ENCODE results near the gene CLCN6. TPM values are rescaled to one million over a fixed set of nuclear protein-coding genes. Genes with fewer than 3 reads are reported as not detected.

The CLCN6 gene
- total RNA-seq, 5 donors from 2014 or later (not counting 1 experiment from before 2014, with no cell fraction given): 17.3 to 23.0 (median 21.3) TPM

DNA sequence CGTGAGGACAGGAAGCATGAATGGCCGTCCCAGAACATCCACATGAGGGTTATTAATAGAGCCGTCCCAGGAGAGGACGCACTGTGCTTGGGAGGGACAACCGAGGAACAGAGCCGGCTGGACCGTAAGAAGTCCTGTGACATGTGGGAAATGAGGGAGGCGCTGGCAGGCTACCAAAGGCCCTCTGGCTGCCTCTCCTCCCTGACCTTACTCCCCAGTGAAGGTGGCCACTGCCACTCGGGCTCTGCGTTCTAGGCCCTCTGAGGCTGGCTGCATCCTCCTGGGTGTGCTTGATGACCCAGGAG lies 68.2 kb downstream of the CLCN6 start:
- no peaks in the 10 kb centered on the region for H3K36me3 Mint-ChIP-seq
- H3K9me3 ChIP-seq: no peaks in the 10 kb centered on the region
- H3K4me1 Mint-ChIP-seq: no peaks in the 10 kb centered on the region
- H3K36me3 ChIP-seq (ENCODE audit: control insufficient read depth in 2 of 2, extremely low read depth in 1 of 2, insufficient read depth in 1 of 2, low read length in 1 of 2): no peaks in the 10 kb centered on the region
- H3K27ac Mint-ChIP-seq: no peak overlapping the region
- H3K4me3 ChIP-seq (ENCODE audit: control insufficient read depth in 1 of 2, extremely low read depth in 1 of 2, low read length in 1 of 2): no peak overlapping the region
- no peaks in the 10 kb centered on the region for H3K9me3 Mint-ChIP-seq
- 79% methylated on average over 5 of the region's 10 CpGs for WGBS (ENCODE audit: insufficient coverage)
- no peak for DNase-seq
- ChIA-PET POLR2A (no interaction called here), CTCF (no interaction called here)
- H3K4me3 Mint-ChIP-seq: no peak overlapping the region
- H3K4me1 ChIP-seq (ENCODE audit: control insufficient read depth in 1 of 2, extremely low read depth in 1 of 2, insufficient read depth in 2 of 2, low read length in 2 of 2): no peaks in the 10 kb centered on the region
- H3K27ac ChIP-seq (ENCODE audit: low read length): no peak overlapping the region
- peaks cover 13 to 48% of the 10 kb centered on the region in 2 donors for H3K27me3 Mint-ChIP-seq
- H3K27me3 ChIP-seq (replicated peaks in 1 of 2; ENCODE audit: control insufficient read depth in 2 of 2, extremely low read depth in 1 of 2, insufficient read depth in 2 of 2, low read length in 1 of 2): peaks cover 0 to 54% of the 10 kb centered on the region in 2 experiments
- no peak for ATAC-seq (replicated peaks in 1 of 4)

DNA sequence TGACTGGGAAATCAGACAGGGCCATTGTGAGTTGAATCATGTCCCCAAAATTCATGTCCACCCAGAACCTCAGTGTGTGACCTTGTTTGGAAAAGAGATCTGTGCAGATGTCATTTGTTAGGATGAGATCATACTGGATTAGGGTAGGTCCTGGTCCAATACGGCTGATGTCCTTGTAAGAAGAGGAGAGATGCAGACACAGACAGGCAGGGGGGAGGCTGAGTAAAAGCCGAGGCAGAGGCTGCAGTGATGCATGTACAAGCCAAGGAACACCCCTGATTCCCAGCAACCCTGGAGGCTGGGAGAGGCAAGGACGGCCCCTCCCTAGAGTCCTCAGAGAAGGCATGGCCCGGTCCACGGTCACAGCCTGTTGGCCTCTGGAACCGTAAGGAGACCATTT lies 68.6 kb downstream of the CLCN6 start:
- POLR2A ChIA-PET: no interaction called here

GRCh38 chr1:11875094-11875493 lies 69.1 kb downstream of the CLCN6 start:
- Histone ChIP-seq H3K4me3 (ENCODE audit: control insufficient read depth in 1 of 2, extremely low read depth in 1 of 2, low read length in 1 of 2) (no peak overlapping the region), H3K27ac (ENCODE audit: low read length) (no peak overlapping the region), H3K36me3 (ENCODE audit: control insufficient read depth in 2 of 2, extremely low read depth in 1 of 2, insufficient read depth in 1 of 2, low read length in 1 of 2) (no peaks in the 10 kb centered on the region), H3K27me3 (replicated peaks in 1 of 2; ENCODE audit: control insufficient read depth in 2 of 2, extremely low read depth in 1 of 2, insufficient read depth in 2 of 2, low read length in 1 of 2) (peaks cover 0 to 57% of the 10 kb centered on the region in 2 experiments), H3K4me1 (ENCODE audit: control insufficient read depth in 1 of 2, extremely low read depth in 1 of 2, insufficient read depth in 2 of 2, low read length in 2 of 2) (no peaks in the 10 kb centered on the region), H3K9me3 (no peaks in the 10 kb centered on the region)
- Mint-ChIP-seq H3K36me3 (no peaks in the 10 kb centered on the region), H3K27ac (no peak overlapping the region), H3K4me3 (no peak overlapping the region), H3K27me3 (peaks cover 13 to 49% of the 10 kb centered on the region in 2 donors), H3K4me1 (no peaks in the 10 kb centered on the region), H3K9me3 (no peaks in the 10 kb centered on the region)
- POLR2A ChIA-PET: no interaction called here
- DNase-seq: no peak
- CTCF ChIA-PET: no interaction called here
- ATAC-seq (replicated peaks in 1 of 4): no peak
- 85% methylated on average over 10 of the region's 10 CpGs for WGBS (ENCODE audit: insufficient coverage)

More for the DNA sequence above, 68.6 kb downstream of the CLCN6 start:
- no peak for ATAC-seq (replicated peaks in 1 of 4)
- Mint-ChIP-seq H3K27me3 (peaks cover 13 to 48% of the 10 kb centered on the region in 2 donors), H3K36me3 (no peaks in the 10 kb centered on the region), H3K4me1 (no peaks in the 10 kb centered on the region), H3K9me3 (no peaks in the 10 kb centered on the region), H3K27ac (no peak overlapping the region), H3K4me3 (no peak overlapping the region)
- WGBS (ENCODE audit: insufficient coverage): 82% methylated on average over 6 of the region's 6 CpGs
- H3K9me3 ChIP-seq: no peaks in the 10 kb centered on the region
- no peak overlapping the region for H3K4me3 ChIP-seq (ENCODE audit: control insufficient read depth in 1 of 2, extremely low read depth in 1 of 2, low read length in 1 of 2)
- no peaks in the 10 kb centered on the region for H3K36me3 ChIP-seq (ENCODE audit: control insufficient read depth in 2 of 2, extremely low read depth in 1 of 2, insufficient read depth in 1 of 2, low read length in 1 of 2)
- no peak for DNase-seq
- no peak overlapping the region for H3K27ac ChIP-seq (ENCODE audit: low read length)
- CTCF ChIA-PET: no interaction called here
- no peaks in the 10 kb centered on the region for H3K4me1 ChIP-seq (ENCODE audit: control insufficient read depth in 1 of 2, extremely low read depth in 1 of 2, insufficient read depth in 2 of 2, low read length in 2 of 2)
- H3K27me3 ChIP-seq (replicated peaks in 1 of 2; ENCODE audit: control insufficient read depth in 2 of 2, extremely low read depth in 1 of 2, insufficient read depth in 2 of 2, low read length in 1 of 2): peaks cover 0 to 56% of the 10 kb centered on the region in 2 experiments

DNA sequence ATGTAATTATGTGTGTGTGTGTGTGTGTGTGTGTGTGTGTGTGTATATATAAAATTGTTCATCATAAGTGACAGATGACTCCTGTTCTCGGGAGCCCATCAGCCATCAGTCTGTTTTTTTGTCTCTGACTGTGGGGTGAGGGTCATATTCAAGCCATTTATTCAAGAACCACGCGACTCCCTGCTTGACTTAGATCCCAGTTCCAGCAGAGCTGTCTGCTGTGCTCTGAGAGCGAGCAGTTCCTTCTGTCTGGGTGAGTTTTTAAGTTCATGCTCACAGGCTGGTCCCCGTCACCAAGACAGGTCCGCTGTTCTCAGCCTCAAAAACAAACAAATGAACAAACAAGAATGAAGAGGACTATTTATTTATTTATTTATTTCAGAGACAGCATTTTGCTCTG lies 71.1 kb downstream of the CLCN6 start:
- Mint-ChIP-seq H3K4me3 (no peak overlapping the region), H3K36me3 (no peaks in the 10 kb centered on the region), H3K4me1 (no peaks in the 10 kb centered on the region), H3K27me3 (peaks cover 15 to 42% of the 10 kb centered on the region in 2 donors), H3K9me3 (no peaks in the 10 kb centered on the region), H3K27ac (no peak overlapping the region)
- ChIA-PET POLR2A (no interaction called here), CTCF (no interaction called here)
- 81% methylated on average over 3 of the region's 6 CpGs for WGBS (ENCODE audit: insufficient coverage)
- Histone ChIP-seq H3K27me3 (replicated peaks in 1 of 2; ENCODE audit: control insufficient read depth in 2 of 2, extremely low read depth in 1 of 2, insufficient read depth in 2 of 2, low read length in 1 of 2) (peaks cover 0 to 65% of the 10 kb centered on the region in 2 experiments), H3K36me3 (ENCODE audit: control insufficient read depth in 2 of 2, extremely low read depth in 1 of 2, insufficient read depth in 1 of 2, low read length in 1 of 2) (no peaks in the 10 kb centered on the region), H3K4me3 (ENCODE audit: control insufficient read depth in 1 of 2, extremely low read depth in 1 of 2, low read length in 1 of 2) (no peak overlapping the region), H3K9me3 (no peaks in the 10 kb centered on the region), H3K27ac (ENCODE audit: low read length) (no peak overlapping the region), H3K4me1 (ENCODE audit: control insufficient read depth in 1 of 2, extremely low read depth in 1 of 2, insufficient read depth in 2 of 2, low read length in 2 of 2) (no peaks in the 10 kb centered on the region)
- no peak for ATAC-seq (replicated peaks in 1 of 4)
- no peak for DNase-seq

DNA sequence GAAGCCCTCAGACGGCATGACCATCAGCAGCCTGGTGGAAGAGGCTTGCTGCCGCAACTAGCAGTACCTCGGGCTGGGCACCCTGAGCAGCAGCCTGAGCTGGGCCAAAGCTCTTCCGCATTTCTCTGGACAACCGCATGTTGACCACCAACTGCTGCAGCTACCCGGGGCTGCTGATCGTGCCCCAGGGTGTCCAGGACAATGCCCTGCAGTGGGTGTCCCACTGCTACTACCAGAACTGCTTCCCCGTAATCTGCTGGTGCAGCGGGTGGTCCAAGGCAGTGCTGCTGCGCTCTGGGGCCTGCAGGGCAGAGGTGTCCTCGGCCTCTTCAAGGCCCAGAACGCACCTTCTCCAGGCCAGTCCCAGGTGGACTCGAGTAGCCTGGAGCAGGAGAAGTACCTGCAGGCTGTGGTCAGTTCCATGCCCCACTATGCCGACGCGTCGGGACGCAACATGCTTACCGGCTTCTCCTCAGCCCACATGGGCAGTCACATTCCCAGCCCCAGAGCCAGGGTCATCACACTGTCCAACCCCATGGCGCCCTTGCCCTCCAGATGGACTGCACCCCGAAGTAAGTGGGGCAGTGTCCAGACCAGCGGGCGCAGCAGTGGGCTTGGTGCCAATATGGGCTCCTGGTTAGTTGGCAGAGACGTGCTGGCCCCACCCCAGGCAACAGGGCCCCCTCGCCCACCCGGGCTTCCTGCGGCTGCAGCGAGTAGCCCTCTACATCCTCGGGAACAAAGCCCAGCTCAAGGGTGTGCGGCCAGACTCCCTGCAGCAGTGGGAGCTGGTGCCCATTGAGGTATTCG lies 72.3 kb downstream of the CLCN6 start:
- H3K4me1 Mint-ChIP-seq: no peaks in the 10 kb centered on the region
- POLR2A ChIA-PET: no interaction called here
- H3K9me3 ChIP-seq: no peaks in the 10 kb centered on the region
- peaks cover 0 to 76% of the 10 kb centered on the region in 2 experiments for H3K27me3 ChIP-seq (replicated peaks in 1 of 2; ENCODE audit: control insufficient read depth in 2 of 2, extremely low read depth in 1 of 2, insufficient read depth in 2 of 2, low read length in 1 of 2)
- H3K4me3 Mint-ChIP-seq: no peak overlapping the region
- peaks cover 0 to 4% of the 10 kb centered on the region in 2 experiments for H3K4me1 ChIP-seq (ENCODE audit: control insufficient read depth in 1 of 2, extremely low read depth in 1 of 2, insufficient read depth in 2 of 2, low read length in 2 of 2)
- H3K27ac Mint-ChIP-seq: no peak overlapping the region
- WGBS (ENCODE audit: insufficient coverage): 87% methylated on average over 30 of the region's 31 CpGs
- CTCF ChIA-PET: no interaction called here
- H3K27ac ChIP-seq (ENCODE audit: low read length): no peak overlapping the region
- H3K4me3 ChIP-seq (ENCODE audit: control insufficient read depth in 1 of 2, extremely low read depth in 1 of 2, low read length in 1 of 2): no peak overlapping the region
- DNase-seq (no peak), ATAC-seq (replicated peaks in 1 of 4) (no peak)
- no peaks in the 10 kb centered on the region for H3K9me3 Mint-ChIP-seq
- H3K36me3 Mint-ChIP-seq: no peaks in the 10 kb centered on the region
- H3K36me3 ChIP-seq (ENCODE audit: control insufficient read depth in 2 of 2, extremely low read depth in 1 of 2, insufficient read depth in 1 of 2, low read length in 1 of 2): no peaks in the 10 kb centered on the region
- peaks cover 16 to 42% of the 10 kb centered on the region in 2 donors for H3K27me3 Mint-ChIP-seq

DNA sequence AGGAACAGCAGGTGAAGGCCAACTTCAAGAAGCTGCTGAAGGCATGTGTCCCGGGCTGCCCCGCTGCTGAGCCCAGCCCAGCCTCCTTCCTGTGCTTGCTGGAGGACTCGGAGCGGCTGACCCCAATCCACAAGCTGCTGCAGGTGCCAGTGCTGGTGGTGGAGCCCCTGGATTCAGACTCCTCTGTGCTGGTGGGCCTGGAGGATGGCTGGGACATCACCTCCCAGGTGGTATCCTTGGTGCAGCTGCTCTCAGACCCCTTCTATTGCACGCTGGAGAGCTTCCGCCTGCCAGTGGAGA lies 72.8 kb downstream of the CLCN6 start:
- Histone ChIP-seq H3K36me3 (ENCODE audit: control insufficient read depth in 2 of 2, extremely low read depth in 1 of 2, insufficient read depth in 1 of 2, low read length in 1 of 2) (no peaks in the 10 kb centered on the region), H3K27ac (ENCODE audit: low read length) (no peak overlapping the region), H3K9me3 (no peaks in the 10 kb centered on the region), H3K27me3 (replicated peaks in 1 of 2; ENCODE audit: control insufficient read depth in 2 of 2, extremely low read depth in 1 of 2, insufficient read depth in 2 of 2, low read length in 1 of 2) (peaks cover 0 to 80% of the 10 kb centered on the region in 2 experiments), H3K4me3 (ENCODE audit: control insufficient read depth in 1 of 2, extremely low read depth in 1 of 2, low read length in 1 of 2) (no peak overlapping the region), H3K4me1 (ENCODE audit: control insufficient read depth in 1 of 2, extremely low read depth in 1 of 2, insufficient read depth in 2 of 2, low read length in 2 of 2) (peaks cover 0 to 4% of the 10 kb centered on the region in 2 experiments)
- Mint-ChIP-seq H3K4me3 (no peak overlapping the region), H3K9me3 (no peaks in the 10 kb centered on the region), H3K27me3 (peaks cover 15 to 38% of the 10 kb centered on the region in 2 donors), H3K27ac (no peak overlapping the region), H3K36me3 (no peaks in the 10 kb centered on the region), H3K4me1 (no peaks in the 10 kb centered on the region)
- POLR2A ChIA-PET: no interaction called here
- no peak for DNase-seq
- CTCF ChIA-PET: no interaction called here
- 81% methylated on average over 5 of the region's 6 CpGs for WGBS (ENCODE audit: insufficient coverage)
- ATAC-seq (replicated peaks in 1 of 4): no peak
